Natural killer cell (primary cell): Measurements from ENCODE around the gene ZMIZ1. TPM values are rescaled to one million over a fixed set of nuclear protein-coding genes. Genes with fewer than 3 reads are reported as not detected.

Experiments used
- ATAC-seq, 3 donors: fragments of 150-1000 bp in 2 of 3; fragments of 200-7000 bp in 1 of 3; cut with Tn5 transposase; 1 replicate in 1 of 3; 2 replicates in 2 of 3; pipeline ENCODE4 v1.10.0; 2021; ENCODE audit warnings: mild to moderate bottlenecking in 2 of 3, moderate library complexity in 2 of 3
- DNase-seq, 2 donors: peaks; one replicate each; pipeline versions ENCODE4 v3.0.0 to v3.0.0-alpha.2; 2013 to 2021; ENCODE audit warnings: mixed read lengths in 1 of 2
- H3K27ac ChIP-seq: one replicate; pipeline ENCODE4 v1.5.1; 2013; ENCODE audit warnings: mild to moderate bottlenecking, low read length
- H3K27me3 ChIP-seq: one replicate; pipeline ENCODE4 v1.6.1; 2013; ENCODE audit warnings: low read length; ENCODE audit not compliant: control insufficient read depth, insufficient read depth
- H3K36me3 ChIP-seq: one replicate; pipeline ENCODE4 v1.6.1; 2013; ENCODE audit warnings: low read length; ENCODE audit not compliant: control insufficient read depth, insufficient read depth
- H3K4me1 ChIP-seq: one replicate; pipeline ENCODE4 v1.6.1; 2013; ENCODE audit warnings: low read length; ENCODE audit not compliant: control insufficient read depth, insufficient read depth
- H3K4me3 ChIP-seq: one replicate; pipeline ENCODE4 v1.5.1; 2013; ENCODE audit warnings: low read length
- H3K9me3 ChIP-seq: one replicate; pipeline ENCODE4 v1.6.1; 2013; ENCODE audit warnings: low read length; ENCODE audit not compliant: control insufficient read depth, insufficient read depth
- H3K27ac Mint-ChIP-seq, 2 donors: one replicate each; pipeline ENCODE4 v1.8.0; 2022; ENCODE audit warnings: mild to moderate bottlenecking in 2 of 2, mixed read lengths in 2 of 2, moderate library complexity in 1 of 2
- H3K27me3 Mint-ChIP-seq, 2 donors: one replicate each; pipeline ENCODE4 v1.8.0; 2022; ENCODE audit warnings: low read depth in 2 of 2, mixed read lengths in 2 of 2
- H3K36me3 Mint-ChIP-seq: one replicate; pipeline ENCODE4 v1.8.0; 2022; ENCODE audit warnings: mixed read lengths
- H3K4me1 Mint-ChIP-seq, 2 donors: one replicate each; pipeline ENCODE4 v1.8.0; 2022; ENCODE audit warnings: mixed read lengths in 2 of 2
- H3K4me3 Mint-ChIP-seq: one replicate; pipeline ENCODE4 v1.8.0; 2022; ENCODE audit warnings: mild to moderate bottlenecking, moderate library complexity, mixed read lengths
- H3K9me3 Mint-ChIP-seq, 2 donors: one replicate each; pipeline ENCODE4 v1.8.0; 2022; ENCODE audit warnings: mixed read lengths in 2 of 2
- CTCF ChIP-seq: fragments of 200-600 bp; IDR thresholded peaks from one replicate; pipeline ENCODE4 v1.8.0; 2022; ENCODE audit warnings: antibody characterized with exemption
- WGBS: methylation state at CpG from one replicate; pipeline ENCODE4 v1.1.7; 2013; ENCODE audit warnings: missing lambda C conversion rate; ENCODE audit not compliant: insufficient coverage; 5-methylcytosine and 5-hydroxymethylcytosine counted together
- intact Hi-C: fragments of 100-400 bp; cut with micrococcal nuclease; formaldehyde crosslinking; loops from one replicate; pipeline ENCODE4 v1.14.2; 2022
- total RNA-seq, 4 donors: library from RNA; stranded (reverse); fragments of 120-200 nt in 1 of 4; gene quantifications; one replicate each; pipeline versions ENCODE4 v1.2.3 to v1.2.4, GENCODE V29; 2013 to 2022

ZMIZ1 gene
- total RNA-seq, 3 donors from 2014 or later (not counting 1 experiment from before 2014, with no cell fraction given) = 36.5 to 51.5 (median 37.9) TPM

GRCh38 chr10:79189853-79190435 is 121.2 kb downstream of the ZMIZ1 start:
- no peaks in the 10 kb centered on the region for H3K9me3 Mint-ChIP-seq
- H3K27ac ChIP-seq = no peak overlapping the region
- H3K27me3 Mint-ChIP-seq = no peaks in the 10 kb centered on the region
- no peaks in the 10 kb centered on the region for H3K27me3 ChIP-seq
- H3K36me3 ChIP-seq = no peaks in the 10 kb centered on the region
- H3K36me3 Mint-ChIP-seq = no peaks in the 10 kb centered on the region
- intact Hi-C loops = no loop called here
- H3K9me3 ChIP-seq = no peaks in the 10 kb centered on the region
- H3K4me3 ChIP-seq = no peak overlapping the region
- peaks cover 21 to 31% of the 10 kb centered on the region in 2 donors for H3K4me1 Mint-ChIP-seq
- DNase-seq = no peak
- WGBS = 73% methylated on average over 10 of the region's 10 CpGs
- H3K4me1 ChIP-seq = peaks cover 2% of the 10 kb centered on the region
- H3K4me3 Mint-ChIP-seq = no peak overlapping the region
- no peak for TF ChIP-seq CTCF
- H3K27ac Mint-ChIP-seq = no peak overlapping the region
- ATAC-seq = no peak

- Histone ChIP-seq H3K36me3 (no peaks in the 10 kb centered on the region), H3K4me1 (peaks cover 7% of the 10 kb centered on the region), H3K27me3 (no peaks in the 10 kb centered on the region), H3K27ac (no peak overlapping the region), H3K9me3 (no peaks in the 10 kb centered on the region), H3K4me3 (no peak overlapping the region)
- H3K27ac Mint-ChIP-seq = no peak overlapping the region
- no peaks in the 10 kb centered on the region for H3K9me3 Mint-ChIP-seq
- WGBS = 89% methylated on average over 1 of the region's 1 CpG
- ATAC-seq = no peak
- no peak for DNase-seq
- intact Hi-C loops = no loop called here
- no peaks in the 10 kb centered on the region for H3K27me3 Mint-ChIP-seq
- H3K4me1 Mint-ChIP-seq = peaks cover 21 to 32% of the 10 kb centered on the region in 2 donors
- TF ChIP-seq CTCF = no peak
- no peak overlapping the region for H3K4me3 Mint-ChIP-seq
- H3K36me3 Mint-ChIP-seq = no peaks in the 10 kb centered on the region
Observed at GRCh38 chr10:79190740-79191261, 122.0 kb downstream of the ZMIZ1 start.

DNA sequence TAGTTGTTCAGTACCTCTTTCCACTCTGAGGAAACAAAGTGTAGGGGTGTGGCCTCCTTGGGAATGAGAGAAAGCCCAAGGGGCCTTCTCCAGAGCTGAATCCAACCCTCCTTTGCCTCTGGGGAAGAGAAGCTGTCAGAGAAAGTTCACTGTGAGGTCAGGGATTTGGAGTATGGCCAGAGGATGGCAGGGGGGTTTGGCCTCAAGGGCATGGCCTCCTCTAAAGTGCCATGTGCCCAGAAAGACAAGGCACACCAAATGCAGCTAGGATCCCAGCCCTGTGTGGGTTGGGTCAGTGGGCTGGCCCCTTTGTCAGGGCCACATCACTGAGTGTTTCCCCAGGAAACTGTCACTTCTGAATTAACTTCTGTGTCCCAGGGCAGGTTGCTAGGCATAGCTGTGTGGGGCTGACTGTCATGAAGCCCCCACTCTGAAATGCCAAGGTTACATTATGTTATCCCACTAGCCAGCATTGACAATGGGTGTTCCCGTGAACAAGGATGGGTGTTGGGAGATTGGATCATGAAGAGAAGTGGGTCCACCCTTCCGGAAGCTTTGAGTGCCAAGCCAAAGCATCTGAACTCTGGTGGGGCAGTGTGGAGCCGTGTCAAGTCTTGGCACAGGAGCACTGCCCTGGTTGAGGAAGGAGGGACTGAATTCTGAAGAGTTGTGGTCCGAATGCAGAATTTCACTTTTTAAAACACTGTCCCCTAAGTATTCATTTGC is 123.3 kb downstream of the ZMIZ1 start:
- H3K27ac ChIP-seq = no peak overlapping the region
- no peak overlapping the region for H3K27ac Mint-ChIP-seq

More for the DNA sequence above, 123.3 kb downstream of the ZMIZ1 start:
- 87% methylated on average over 4 of the region's 4 CpGs for WGBS
- intact Hi-C loops = no loop called here
- no peaks in the 10 kb centered on the region for H3K27me3 Mint-ChIP-seq
- H3K9me3 Mint-ChIP-seq = no peaks in the 10 kb centered on the region
- DNase-seq = no peak
- H3K4me3 Mint-ChIP-seq = no peak overlapping the region
- H3K4me1 Mint-ChIP-seq = peaks cover 19 to 21% of the 10 kb centered on the region in 2 donors
- no peaks in the 10 kb centered on the region for H3K36me3 ChIP-seq
- TF ChIP-seq CTCF = no peak
- H3K4me3 ChIP-seq = no peak overlapping the region
- H3K9me3 ChIP-seq = no peaks in the 10 kb centered on the region
- peaks cover 11% of the 10 kb centered on the region for H3K4me1 ChIP-seq
- no peaks in the 10 kb centered on the region for H3K36me3 Mint-ChIP-seq
- no peak for ATAC-seq
- H3K27me3 ChIP-seq = no peaks in the 10 kb centered on the region
